GM06990 (cell line): Measurements from ENCODE around the gene PFDN4.

Source experiments
- DNase-seq: peaks from one replicate; pipeline ENCODE4 v3.0.0-alpha.2; 2011; ENCODE audit not compliant: insufficient read length; ENCODE audit errors: extremely low read depth
- H3K27me3 ChIP-seq: replicated peaks from 2 replicates; pipeline ENCODE4 v1.6.0; 2011; ENCODE audit warnings: low read length; ENCODE audit not compliant: control insufficient read depth, insufficient read depth
- H3K36me3 ChIP-seq: 2 replicates; pipeline ENCODE4 v1.5.1; 2011; ENCODE audit warnings: low read length; ENCODE audit not compliant: control insufficient read depth, insufficient read depth
- H3K4me3 ChIP-seq: replicated peaks from 2 replicates; pipeline ENCODE4 v1.5.1; 2011; ENCODE audit warnings: low read depth, mild to moderate bottlenecking, control low read depth, low read length
- TF ChIP-seq, protein P1 (sequence below): IDR thresholded peaks from 2 replicates; pipeline ENCODE4 v1.5.1; 2011; ENCODE audit warnings: low read length, control low read depth, mild to moderate bottlenecking, inconsistent platforms; ENCODE audit not compliant: insufficient read depth, poor library complexity, severe bottlenecking

PFDN4 gene

GRCh38 chr20:54166987-54167662 is 40.8 kb upstream of the PFDN4 start:
- H3K36me3 ChIP-seq, result no peaks in the 10 kb centered on the region
- DNase-seq, result no peak
- TF ChIP-seq, protein P1, sequence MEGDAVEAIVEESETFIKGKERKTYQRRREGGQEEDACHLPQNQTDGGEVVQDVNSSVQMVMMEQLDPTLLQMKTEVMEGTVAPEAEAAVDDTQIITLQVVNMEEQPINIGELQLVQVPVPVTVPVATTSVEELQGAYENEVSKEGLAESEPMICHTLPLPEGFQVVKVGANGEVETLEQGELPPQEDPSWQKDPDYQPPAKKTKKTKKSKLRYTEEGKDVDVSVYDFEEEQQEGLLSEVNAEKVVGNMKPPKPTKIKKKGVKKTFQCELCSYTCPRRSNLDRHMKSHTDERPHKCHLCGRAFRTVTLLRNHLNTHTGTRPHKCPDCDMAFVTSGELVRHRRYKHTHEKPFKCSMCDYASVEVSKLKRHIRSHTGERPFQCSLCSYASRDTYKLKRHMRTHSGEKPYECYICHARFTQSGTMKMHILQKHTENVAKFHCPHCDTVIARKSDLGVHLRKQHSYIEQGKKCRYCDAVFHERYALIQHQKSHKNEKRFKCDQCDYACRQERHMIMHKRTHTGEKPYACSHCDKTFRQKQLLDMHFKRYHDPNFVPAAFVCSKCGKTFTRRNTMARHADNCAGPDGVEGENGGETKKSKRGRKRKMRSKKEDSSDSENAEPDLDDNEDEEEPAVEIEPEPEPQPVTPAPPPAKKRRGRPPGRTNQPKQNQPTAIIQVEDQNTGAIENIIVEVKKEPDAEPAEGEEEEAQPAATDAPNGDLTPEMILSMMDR, result no peak
- H3K4me3 ChIP-seq, result no peak overlapping the region
- no peaks in the 10 kb centered on the region; the same call in 1 of the 2 replicates for H3K27me3 ChIP-seq

DNA sequence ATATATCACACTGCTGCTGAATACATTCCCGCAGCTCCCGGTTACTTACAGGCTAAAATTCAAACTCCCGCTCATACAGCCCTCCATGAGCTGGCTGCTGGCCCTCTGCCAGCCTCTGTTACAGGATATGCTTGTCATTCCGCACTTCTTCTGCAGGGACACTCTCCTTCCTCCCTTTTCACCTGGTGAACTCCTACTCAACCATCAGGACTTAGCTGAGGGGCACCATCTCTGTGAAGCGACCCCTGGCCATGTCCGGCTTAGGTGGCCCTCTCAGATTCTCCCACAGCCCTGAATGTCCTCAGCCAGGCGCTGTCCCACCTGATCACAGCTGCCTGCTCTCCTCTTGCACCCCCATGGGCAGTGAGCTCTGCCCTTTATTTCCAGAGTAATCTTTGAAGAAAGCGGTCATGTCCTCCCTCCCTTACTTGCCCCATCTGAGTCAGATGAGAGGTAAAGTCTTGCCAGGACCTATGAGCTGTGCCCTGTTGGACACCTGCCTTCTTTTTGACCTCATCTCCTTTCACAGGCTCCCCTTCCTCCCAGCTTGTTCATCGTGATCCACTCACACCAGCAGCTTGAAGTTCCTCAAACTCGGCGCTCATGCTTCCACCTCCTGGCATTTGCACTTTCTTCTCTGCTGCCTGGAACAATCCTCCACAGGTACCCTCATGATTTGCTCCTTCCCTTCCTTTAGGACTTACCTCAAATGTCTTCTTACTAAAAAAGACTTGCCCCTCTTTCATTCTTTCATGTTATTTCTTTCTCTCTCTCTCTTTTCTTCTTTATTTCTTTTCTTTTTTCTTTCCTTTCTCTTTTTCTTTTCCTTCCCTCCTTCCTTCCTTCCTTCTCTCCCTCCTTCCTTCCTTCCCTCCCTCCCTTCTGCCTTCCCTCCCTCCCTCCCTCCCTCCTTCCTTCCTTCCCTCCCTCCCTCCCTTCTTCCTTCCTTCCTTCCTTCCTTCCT is 39.7 kb upstream of the PFDN4 start:
- DNase-seq, result no peak
- Histone ChIP-seq H3K36me3 (no peaks in the 10 kb centered on the region), H3K27me3 (peaks cover 4% of the 10 kb centered on the region), H3K4me3 (no peak overlapping the region)
- TF ChIP-seq, protein P1, result no peak

DNA sequence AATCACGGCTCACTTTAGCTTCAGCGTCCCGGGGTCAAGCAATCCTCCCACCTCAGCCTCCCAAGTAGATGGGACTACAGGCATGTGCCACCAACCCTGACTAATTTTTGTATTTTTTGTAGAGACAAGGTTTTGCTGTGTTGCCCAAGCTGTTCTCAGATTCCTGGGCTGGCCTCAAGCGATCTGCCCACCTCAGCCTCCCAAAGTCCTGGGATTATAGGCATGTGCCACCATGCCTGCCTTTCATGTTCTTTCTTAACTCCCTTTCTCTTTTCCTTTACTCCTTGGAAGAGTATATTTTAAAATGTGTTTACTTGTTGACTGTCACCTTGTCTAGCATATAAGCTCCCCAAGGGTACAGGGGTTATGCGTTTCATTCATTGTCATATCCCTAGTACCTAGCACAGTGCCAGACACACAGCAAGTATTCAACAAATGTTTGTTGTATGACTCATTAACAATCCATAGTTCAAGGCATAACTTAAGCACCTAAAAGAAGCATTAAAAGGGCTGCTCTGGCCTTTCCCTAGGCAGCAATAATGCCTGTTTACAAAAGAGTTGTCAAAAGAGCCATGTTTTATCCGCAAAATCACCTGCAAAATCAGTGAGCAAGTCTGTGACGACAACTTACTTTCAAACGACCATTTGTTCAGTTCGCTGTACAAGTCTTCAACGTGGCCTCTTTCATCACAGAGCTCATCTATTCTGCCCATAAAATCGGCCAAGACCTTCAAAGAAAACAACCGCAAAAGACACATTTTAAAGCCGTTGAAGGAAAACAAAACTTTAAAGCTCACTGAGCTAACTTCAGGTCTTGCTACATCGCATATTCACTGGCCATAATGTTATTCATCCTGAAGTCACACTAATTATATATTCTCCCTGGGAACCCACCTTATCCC is 38.7 kb upstream of the PFDN4 start:
- TF ChIP-seq, protein P1, result no peak
- H3K4me3 ChIP-seq, result no peak overlapping the region
- H3K36me3 ChIP-seq, result no peaks in the 10 kb centered on the region
- H3K27me3 ChIP-seq, result peaks cover 7% of the 10 kb centered on the region
- no peak for DNase-seq

- H3K4me3 ChIP-seq, result no peak overlapping the region
- no peak for DNase-seq
- H3K36me3 ChIP-seq, result no peaks in the 10 kb centered on the region
- TF ChIP-seq, protein P1, result no peak
- H3K27me3 ChIP-seq, result peaks cover 7% of the 10 kb centered on the region
Observed at GRCh38 chr20:54170026-54170471, 37.8 kb upstream of the PFDN4 start.

GRCh38 chr20:54170963-54171362 is 36.9 kb upstream of the PFDN4 start:
- TF ChIP-seq, protein P1, result no peak
- Histone ChIP-seq H3K27me3 (peaks cover 7% of the 10 kb centered on the region), H3K36me3 (no peaks in the 10 kb centered on the region), H3K4me3 (no peak overlapping the region)
- DNase-seq, result no peak
